GM19193 (cell line): ENCODE data around the gene LMAN2.
A peak's percentile ranks its signal among the peaks of the same experiment; 100 is the strongest.

Source experiments
- POLR2A ChIP-seq: IDR thresholded peaks from 4 replicates; pipeline ENCODE4 v1.6.1; 2011; ENCODE audit not compliant: insufficient read depth, insufficient read length; ENCODE audit errors: extremely low read depth

The LMAN2 gene

DNA sequence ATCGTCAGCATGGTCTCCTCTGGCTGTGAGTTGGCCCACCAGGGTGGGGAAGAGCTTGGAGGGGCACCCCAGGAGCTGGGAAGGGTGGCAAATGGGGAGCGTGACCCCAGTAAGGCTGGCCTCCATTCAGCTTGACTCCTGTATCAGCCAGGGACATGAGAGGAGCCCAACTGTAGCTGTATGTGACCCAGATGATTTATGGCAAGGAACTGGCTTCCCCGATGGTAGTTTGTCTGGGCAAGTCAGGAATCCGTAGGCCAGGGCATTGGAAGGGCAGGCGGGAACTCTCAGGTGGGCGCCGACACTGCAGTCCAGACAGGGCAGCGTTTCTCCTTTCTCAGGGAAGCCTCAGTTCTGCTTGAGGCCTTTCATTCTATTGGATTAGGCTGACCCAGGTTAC is 35.1 kb upstream of the LMAN2 start:
- TF ChIP-seq POLR2A = no peak

DNA sequence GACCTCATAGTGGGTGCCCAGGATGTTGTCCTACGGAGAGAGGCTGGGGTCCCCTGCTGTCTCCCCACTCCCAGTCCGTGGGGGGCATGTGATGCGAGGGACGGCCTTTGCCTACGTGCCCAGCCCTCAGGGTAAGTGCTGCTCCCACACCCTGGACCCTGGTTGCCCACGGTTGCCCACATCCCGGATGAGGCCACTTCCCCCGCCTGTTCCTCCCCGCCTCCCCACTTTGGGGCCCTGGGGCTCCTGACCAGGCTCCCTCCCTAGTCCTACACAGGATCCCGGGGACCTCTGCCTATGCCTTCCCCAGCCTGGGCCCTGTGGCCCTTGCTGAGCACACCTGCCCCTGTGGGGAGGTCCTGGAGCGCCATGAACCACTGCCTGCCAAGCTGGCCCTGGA is 34.3 kb upstream of the LMAN2 start:
- TF ChIP-seq POLR2A = no peak

DNA sequence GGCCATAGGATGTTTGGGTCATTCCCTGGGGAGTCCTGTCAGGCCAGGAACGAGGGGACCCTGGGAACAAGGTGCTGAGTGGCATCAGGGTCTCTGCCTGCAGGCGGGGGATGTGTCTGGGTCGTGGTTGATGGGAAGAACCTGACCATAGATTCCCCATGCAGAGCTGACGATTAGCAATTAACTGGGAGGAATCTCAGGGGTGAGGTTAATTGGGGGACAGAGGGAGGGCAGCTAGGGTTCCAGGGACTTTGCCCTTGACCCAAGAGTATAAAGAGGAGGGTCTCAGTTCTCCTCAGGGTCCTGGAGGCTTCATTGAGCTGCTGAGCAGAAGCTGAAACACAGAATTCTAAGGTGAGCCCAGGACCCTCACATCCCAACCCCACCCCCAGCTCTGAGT is 32.7 kb upstream of the LMAN2 start, which contains the start of gene SLC34A1:
Gene SLC34A1, plus strand, starts transcription at position 301 of the 400 bp plus-strand sequence. CDS start 1,308 bp downstream, outside the sequence.
- TF ChIP-seq POLR2A = no peak

DNA sequence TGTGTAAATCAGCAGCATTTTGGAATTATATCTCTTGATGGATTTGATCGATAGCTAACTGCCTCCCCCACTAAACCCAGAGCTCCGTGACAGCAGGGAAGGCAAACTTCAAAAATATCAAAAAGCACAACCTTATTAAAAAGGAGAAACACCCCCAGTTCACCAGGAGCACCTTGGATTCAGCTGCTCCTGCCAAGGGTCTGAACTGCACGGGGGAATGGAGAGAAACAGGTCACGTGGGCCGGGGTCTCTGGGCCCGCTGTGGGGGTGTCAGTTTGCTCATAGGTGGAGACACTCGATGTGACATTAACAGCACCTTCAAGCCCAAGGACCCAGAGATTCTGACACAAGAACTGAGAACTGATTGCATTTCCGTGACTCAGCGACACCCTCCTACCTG is 31.7 kb upstream of the LMAN2 start:
- no peak for TF ChIP-seq POLR2A

DNA sequence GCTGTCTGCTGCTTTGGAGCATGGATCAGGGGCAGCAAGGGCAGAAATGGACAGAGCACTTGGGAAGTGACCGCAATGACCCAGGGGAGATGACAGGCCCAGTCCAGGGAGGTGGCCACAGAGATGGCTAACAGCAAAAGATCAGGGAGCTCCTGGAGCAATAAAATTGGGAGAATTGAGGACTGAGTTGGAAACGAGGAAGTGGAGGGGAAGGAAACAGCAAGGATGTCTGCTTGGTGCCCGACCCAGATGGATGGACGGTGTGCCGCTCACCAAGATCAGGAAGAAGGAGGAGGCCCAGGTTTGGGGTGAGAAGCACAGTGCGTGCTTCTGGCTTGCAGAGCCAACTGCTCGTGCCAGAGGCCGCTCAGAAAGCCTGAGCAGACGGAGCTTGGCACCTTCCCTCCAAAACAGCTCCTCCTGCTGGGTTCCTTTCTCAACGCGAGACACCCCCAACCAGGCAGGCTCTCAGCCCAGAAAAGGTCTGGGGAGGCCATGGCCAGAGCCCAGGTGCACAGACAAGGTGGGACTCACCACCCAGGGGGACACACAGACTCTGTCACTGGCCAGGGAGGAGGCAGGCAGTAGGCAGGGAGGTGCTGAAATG is 31.1 kb upstream of the LMAN2 start:
- TF ChIP-seq POLR2A = no peak

DNA sequence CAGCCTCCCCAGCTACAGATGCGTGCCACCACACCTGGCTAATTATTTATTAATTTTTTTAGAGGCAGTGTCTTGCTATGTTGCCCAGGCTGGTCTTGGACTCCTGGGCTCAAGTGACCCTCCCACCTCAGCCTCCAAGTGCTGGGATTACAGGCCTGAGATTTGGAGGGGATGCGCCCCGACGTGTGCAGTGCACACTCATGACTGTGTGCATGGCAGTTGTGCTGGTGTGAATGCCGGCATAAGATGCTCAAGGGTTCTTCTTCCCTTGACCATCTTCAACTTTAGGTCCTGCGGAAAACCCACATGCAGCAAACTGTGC is 29.3 kb upstream of the LMAN2 start:
- TF ChIP-seq POLR2A = no peak

DNA sequence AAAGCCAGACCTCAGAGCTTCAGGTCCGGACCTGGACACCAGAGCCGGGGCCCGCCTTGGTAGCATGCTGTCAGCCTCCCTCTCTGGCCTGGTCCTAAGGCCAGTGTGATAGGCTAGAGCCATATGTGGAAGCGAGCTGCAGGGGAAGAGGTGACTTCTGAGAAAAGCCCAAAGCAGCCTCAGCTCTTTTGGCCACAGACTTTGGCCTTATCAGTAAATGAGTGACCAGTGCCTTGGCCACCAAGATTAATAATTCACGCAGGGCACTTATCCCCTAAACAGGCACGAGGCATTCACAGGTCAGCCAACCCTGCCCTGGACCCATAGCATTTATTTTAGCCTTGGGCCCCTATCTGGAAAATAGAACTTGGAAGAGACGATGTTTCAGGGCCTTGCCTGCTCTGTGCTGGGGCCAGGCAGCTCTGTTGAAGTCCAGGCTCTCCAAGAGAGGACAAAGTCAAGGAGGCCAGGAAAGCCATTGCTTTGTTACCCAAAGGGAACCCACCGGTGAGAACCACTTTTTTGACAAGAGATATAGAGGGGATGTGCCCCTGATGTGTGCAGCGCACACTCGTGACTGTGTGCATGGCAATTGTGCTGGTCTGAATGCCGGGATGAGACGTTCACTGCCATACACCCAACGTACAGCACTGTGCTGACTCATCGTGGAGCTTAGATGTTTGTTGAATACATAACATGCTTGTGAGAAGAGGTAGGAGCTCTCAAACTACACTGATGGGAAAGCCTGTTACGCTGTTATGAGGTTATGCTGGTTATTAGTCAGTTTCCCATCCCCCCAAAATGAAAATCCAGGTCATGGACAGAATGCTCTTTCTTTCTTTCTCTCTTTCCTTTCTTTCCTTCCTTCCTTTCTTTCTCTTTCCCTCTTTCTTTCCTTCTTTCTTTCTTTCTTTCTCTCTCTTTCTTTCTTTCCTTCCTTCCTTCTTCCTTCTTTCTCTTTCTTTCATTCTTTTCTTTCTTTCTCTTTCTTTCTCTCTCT is 27.7 kb upstream of the LMAN2 start:
- TF ChIP-seq POLR2A = peak; percentile 43

DNA sequence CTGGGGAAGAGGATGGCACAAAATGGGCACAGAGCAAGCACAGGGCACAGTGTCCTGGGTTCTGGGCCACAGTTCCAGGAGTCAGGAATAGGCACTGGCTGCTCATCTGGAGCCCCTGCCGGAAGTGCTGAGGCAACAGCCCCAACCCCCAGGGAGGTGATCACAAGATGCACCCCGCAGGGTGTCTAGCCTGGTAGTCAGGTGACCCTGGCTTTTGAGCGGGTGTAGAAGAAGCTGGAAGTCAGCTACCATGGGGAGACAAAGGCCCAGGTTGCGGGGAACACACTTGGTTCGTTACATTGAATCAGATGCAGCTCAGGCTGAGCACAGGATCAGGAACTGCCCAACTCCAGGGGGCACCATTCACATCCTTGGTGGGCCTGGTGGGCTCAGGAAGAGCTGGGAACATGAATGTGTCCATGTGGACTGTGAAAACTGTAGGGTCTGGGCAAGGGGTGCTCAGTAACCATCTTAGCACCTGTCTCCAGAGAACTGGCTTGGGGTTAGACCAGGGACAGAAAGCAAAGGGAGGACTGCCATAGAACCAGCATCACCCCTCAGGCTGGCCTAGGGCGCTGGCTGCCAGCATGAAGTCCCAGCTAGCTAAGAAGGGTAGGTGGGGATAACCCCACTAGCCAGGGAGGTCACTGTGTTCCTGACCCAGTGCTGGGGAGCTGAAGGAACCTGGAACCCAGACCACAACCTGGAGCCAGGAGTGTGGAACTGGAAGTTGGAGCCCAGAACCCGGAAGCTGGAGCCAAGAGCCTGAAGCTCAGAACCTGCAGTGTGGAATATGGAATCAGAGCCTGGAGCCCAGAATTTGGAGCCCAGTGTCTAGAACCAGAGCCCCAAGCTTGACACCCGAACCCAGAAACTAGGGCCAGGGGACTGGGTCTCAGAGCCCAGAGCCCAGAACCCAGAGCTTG is 26.6 kb upstream of the LMAN2 start:
- no peak for TF ChIP-seq POLR2A

DNA sequence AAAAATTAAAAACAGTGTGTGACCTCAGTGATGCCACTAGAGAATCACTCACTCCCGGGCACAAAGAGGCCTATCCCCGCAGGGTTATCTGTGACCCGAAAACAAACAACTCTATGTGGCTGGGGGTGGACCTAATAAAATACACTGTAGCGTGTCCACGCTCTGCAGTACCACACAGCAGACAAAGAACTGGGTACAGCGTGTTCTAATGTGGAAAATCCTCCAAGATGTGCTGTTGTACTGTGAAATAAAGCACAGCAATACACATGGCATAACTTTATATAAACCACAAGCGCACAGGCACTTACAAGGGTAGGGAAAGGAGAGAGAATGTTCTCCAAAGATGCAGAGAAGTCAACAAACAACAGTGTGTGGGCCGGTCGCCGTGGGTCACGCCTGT is 24.6 kb upstream of the LMAN2 start:
- no peak for TF ChIP-seq POLR2A

DNA sequence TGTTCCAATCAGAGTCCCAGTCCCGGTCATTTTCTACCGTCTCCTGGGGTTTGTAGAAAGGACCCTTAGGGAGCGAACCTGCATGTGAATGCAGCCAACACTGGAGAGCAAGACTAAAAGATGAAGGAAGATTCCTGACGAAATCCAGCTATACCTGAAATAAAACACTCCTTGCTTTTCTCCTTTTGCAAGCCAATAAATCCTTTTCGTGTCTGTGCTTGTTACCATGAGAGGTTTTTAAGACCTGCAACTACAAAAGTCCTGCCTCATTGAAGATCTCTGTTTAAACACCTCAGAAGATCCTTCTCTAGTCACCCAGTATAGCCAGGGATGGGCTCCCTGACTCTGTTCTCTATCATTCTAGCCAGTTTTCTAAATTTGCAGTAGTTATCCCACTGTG is 22.7 kb upstream of the LMAN2 start:
- TF ChIP-seq POLR2A = no peak

DNA sequence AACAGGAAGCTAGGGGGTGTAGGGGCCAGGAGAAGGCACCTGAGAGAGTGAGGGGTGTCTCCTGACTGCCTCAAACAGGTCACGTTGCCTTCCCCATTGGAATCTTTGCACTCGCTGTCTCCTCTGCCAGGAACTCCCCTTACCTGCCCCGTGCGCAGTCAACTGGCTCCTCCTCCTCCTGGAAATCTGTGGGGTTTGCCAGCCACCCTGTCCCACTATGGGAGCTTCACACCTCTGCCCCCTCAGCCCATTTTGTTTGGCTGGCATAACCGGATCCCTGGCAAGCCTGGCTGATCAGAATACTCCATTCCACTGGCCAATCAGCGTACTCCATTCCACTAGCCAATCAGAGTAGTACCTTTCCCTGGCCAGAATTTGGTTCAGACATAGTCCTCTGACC is 22.3 kb upstream of the LMAN2 start:
- TF ChIP-seq POLR2A = no peak

DNA sequence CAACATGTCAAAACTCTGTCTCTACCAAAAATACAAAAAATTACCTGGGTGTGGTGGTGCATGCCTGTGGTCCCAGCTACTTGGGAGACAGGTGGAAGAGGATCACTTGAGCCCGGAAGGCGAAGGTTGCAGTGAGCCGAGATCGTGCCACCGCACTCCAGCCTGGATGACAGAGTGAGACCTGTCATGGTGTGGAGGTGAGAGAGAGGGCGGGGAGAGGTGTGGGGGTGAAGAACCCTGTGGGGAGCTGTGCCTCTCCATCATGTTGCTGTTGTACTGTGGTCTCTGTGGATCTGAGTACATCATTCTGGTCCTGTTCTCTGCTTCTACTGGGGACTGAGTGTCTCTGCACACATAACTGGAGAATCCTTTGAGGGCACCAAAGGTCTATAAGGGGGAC is 21.4 kb upstream of the LMAN2 start:
- TF ChIP-seq POLR2A = no peak

DNA sequence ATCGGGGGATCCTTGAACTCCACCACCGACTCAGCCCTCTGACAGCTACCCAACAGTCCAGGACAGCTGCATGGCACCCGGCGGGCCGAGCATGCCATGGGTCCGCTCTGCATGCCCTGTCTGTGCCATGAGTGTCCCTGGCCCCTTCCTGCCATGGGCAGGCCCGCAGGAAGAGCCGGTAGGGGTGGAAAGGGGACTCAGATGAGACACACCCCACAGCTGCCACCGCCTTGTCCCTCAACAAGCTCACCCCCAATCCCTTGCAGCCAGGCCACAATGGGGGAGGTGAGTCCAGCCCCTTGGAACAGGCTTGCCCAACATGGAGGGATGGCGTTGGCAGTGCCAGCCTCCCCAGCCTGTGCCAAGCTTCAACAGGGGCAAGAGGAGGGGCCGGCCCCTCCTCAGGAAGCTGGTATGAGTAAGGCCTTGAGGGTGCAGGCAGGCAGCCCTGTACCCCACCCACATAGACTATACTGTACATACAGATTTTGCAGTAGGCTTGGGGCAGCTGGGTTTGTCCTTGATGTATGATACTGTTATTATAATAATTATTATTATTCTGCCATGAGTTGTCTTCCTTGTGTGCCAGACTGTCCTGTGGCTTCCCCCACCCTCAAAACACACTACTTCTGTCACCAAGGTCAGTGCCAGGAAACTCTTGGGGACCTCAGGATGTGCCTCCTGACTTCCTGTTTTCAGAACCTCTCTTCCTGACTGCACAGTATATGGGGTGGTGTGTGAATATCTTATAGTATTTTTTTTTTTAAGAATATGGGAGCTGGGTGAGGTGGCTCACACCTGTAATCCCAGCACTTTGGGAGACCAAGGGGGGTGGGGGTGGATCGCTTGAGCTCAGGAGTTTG is 20.8 kb upstream of the LMAN2 start:
- no peak for TF ChIP-seq POLR2A
